ENCODE data around the gene MYRIP.
A peak's percentile ranks its signal among the peaks of the same experiment; 100 is the strongest.

The MYRIP gene

DNA sequence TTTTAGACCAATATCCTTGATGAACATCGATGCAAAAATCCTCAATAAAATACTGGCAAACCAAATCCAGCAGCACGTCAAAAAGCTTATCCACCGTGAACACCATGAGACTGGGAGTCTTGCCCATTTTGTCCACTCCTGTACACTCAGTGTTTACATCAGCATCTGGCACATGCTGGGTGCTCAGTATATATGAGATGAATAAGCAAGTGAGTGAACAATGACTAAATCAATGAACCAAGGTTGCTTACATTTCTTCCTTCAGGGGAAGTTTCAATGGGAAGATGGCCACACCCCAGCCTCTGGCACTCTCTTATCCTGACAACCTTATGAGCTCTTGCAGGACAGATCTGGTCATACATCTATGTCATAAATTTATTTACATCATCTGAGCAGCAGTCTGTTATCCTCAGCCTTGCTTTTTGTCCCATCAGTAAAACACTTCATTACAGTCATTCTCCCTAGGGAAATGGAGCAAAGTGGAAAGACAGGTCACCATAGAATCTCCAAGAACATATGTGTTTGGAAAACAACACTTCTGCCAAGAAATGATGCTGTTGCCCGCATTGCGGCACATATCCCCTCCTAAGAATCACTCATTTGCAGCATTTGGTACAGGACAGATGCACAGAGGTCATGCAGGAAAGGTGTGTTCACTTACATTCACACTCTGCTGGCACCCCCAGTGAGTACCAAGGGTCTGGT lies 328.3 kb downstream of the MYRIP start:
- ATAC-seq = no peak
- TF ChIP-seq ZNF8 (CRISPR knock-in tag; IDR thresholded peaks at IDR 0.05) (no peak), ZNF565 (CRISPR knock-in tag; conservative IDR thresholded peaks at IDR 0.05; ENCODE audit: low read depth) (no peak), ZC3H10 (CRISPR knock-in tag; IDR thresholded peaks at IDR 0.05) (no peak), TCF4 (CRISPR knock-in tag; IDR thresholded peaks at IDR 0.05; ENCODE audit: borderline replicate concordance) (no peak), TOX (CRISPR knock-in tag; IDR thresholded peaks at IDR 0.05; ENCODE audit: borderline replicate concordance) (no peak), CSDC2 (CRISPR knock-in tag; IDR thresholded peaks at IDR 0.05) (no peak), TSHZ2 (CRISPR knock-in tag; IDR thresholded peaks at IDR 0.05) (no peak), ZFP30 (CRISPR knock-in tag; IDR thresholded peaks at IDR 0.05) (no peak), ARNTL (CRISPR knock-in tag; IDR thresholded peaks at IDR 0.05; ENCODE audit: borderline replicate concordance, low read depth) (no peak), GLIS3 (CRISPR knock-in tag; IDR thresholded peaks at IDR 0.05) (no peak), CSRNP3 (CRISPR knock-in tag; IDR thresholded peaks at IDR 0.05) (no peak), ISL1 (CRISPR knock-in tag; IDR thresholded peaks at IDR 0.05) (no peak), ZNF70 (CRISPR knock-in tag; IDR thresholded peaks at IDR 0.05) (no peak), RARB (CRISPR knock-in tag; IDR thresholded peaks at IDR 0.05) (no peak)
- TF ChIP-seq, protein P1, sequence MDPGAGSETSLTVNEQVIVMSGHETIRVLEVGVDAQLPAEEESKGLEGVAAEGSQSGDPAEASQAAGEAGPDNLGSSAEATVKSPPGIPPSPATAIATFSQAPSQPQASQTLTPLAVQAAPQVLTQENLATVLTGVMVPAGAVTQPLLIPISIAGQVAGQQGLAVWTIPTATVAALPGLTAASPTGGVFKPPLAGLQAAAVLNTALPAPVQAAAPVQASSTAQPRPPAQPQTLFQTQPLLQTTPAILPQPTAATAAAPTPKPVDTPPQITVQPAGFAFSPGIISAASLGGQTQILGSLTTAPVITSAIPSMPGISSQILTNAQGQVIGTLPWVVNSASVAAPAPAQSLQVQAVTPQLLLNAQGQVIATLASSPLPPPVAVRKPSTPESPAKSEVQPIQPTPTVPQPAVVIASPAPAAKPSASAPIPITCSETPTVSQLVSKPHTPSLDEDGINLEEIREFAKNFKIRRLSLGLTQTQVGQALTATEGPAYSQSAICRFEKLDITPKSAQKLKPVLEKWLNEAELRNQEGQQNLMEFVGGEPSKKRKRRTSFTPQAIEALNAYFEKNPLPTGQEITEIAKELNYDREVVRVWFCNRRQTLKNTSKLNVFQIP (CRISPR knock-in tag; IDR thresholded peaks at IDR 0.05; ENCODE audit: borderline replicate concordance, low read depth) = no peak
- TF ChIP-seq, protein P2, sequence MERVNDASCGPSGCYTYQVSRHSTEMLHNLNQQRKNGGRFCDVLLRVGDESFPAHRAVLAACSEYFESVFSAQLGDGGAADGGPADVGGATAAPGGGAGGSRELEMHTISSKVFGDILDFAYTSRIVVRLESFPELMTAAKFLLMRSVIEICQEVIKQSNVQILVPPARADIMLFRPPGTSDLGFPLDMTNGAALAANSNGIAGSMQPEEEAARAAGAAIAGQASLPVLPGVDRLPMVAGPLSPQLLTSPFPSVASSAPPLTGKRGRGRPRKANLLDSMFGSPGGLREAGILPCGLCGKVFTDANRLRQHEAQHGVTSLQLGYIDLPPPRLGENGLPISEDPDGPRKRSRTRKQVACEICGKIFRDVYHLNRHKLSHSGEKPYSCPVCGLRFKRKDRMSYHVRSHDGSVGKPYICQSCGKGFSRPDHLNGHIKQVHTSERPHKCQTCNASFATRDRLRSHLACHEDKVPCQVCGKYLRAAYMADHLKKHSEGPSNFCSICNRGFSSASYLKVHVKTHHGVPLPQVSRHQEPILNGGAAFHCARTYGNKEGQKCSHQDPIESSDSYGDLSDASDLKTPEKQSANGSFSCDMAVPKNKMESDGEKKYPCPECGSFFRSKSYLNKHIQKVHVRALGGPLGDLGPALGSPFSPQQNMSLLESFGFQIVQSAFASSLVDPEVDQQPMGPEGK (CRISPR knock-in tag; IDR thresholded peaks at IDR 0.05; ENCODE audit: borderline replicate concordance) = no peak

- ATAC-seq = peak; percentile 73
- TF ChIP-seq TCF4 (CRISPR knock-in tag; IDR thresholded peaks at IDR 0.05; ENCODE audit: borderline replicate concordance) (peak; percentile 44; the same call in 1 of the 2 replicates), ESRRG (CRISPR knock-in tag; IDR thresholded peaks at IDR 0.05) (no peak), ISL1 (CRISPR knock-in tag; IDR thresholded peaks at IDR 0.05) (peak; percentile 69), ARNTL (CRISPR knock-in tag; IDR thresholded peaks at IDR 0.05; ENCODE audit: borderline replicate concordance, low read depth) (no peak), ZNF70 (CRISPR knock-in tag; IDR thresholded peaks at IDR 0.05) (no peak), CREB5 (CRISPR knock-in tag; IDR thresholded peaks at IDR 0.05; ENCODE audit: low read depth) (no peak), PPARA (CRISPR knock-in tag; IDR thresholded peaks at IDR 0.05; ENCODE audit: borderline replicate concordance) (no peak), ZC3H10 (CRISPR knock-in tag; IDR thresholded peaks at IDR 0.05) (peak; percentile 62; the same call in 1 of the 2 replicates), OSR1 (CRISPR knock-in tag; IDR thresholded peaks at IDR 0.05) (no peak), TOX (CRISPR knock-in tag; IDR thresholded peaks at IDR 0.05; ENCODE audit: borderline replicate concordance) (peak; percentile 68), GLIS3 (CRISPR knock-in tag; IDR thresholded peaks at IDR 0.05) (no peak), ZNF8 (CRISPR knock-in tag; IDR thresholded peaks at IDR 0.05) (no peak), SNAI2 (CRISPR knock-in tag; IDR thresholded peaks at IDR 0.05) (no peak), ZFP3 (CRISPR knock-in tag; IDR thresholded peaks at IDR 0.05) (no peak), RARB (CRISPR knock-in tag; IDR thresholded peaks at IDR 0.05) (0 out of 2 replicates have a peak, but pooled peaks have one; percentile 57), CSRNP3 (CRISPR knock-in tag; IDR thresholded peaks at IDR 0.05) (no peak; the same call in 1 of the 2 replicates)
- TF ChIP-seq, protein P1 (CRISPR knock-in tag; IDR thresholded peaks at IDR 0.05; ENCODE audit: borderline replicate concordance, low read depth) = no peak
- TF ChIP-seq, protein P2 (CRISPR knock-in tag; IDR thresholded peaks at IDR 0.05; ENCODE audit: borderline replicate concordance) = peak; percentile 85
Measured at GRCh38 chr3:40143283-40144090, 334.1 kb downstream of the MYRIP start.
